NCI-H2029 treated with DMSO at 0.1 percent for 48 hours (cell line): ENCODE data around the gene CCDC27.

Source experiments
- DNase-seq: peaks from one replicate; lab custom pipeline; 2025; lab: John Stamatoyannopoulos, UW

Gene CCDC27

GRCh38 chr1:3759796-3760195, 7.5 kb downstream of the CCDC27 start:
- no peak for DNase-seq

GRCh38 chr1:3761296-3762010, 9.2 kb downstream of the CCDC27 start:
- no peak for DNase-seq

- no peak for DNase-seq
Observed at GRCh38 chr1:3762151-3762872, 10.1 kb downstream of the CCDC27 start.

- no peak for DNase-seq
Observed at GRCh38 chr1:3762873-3763228, 10.6 kb downstream of the CCDC27 start.

GRCh38 chr1:3763351-3764125, 11.3 kb downstream of the CCDC27 start:
- DNase-seq, result no peak

- no peak for DNase-seq
Observed at GRCh38 chr1:3767328-3767925, 15.2 kb downstream of the CCDC27 start.

GRCh38 chr1:3768811-3769390, 16.7 kb downstream of the CCDC27 start:
- no peak for DNase-seq

GRCh38 chr1:3770047-3770765, 18.0 kb downstream of the CCDC27 start:
- no peak for DNase-seq

- DNase-seq, result no peak
Observed at GRCh38 chr1:3771108-3772026, 19.1 kb downstream of the CCDC27 start.

GRCh38 chr1:3772027-3772714, 19.9 kb downstream of the CCDC27 start:
- no peak for DNase-seq

GRCh38 chr1:3772715-3773571, 20.7 kb downstream of the CCDC27 start, which contains the start of gene SMIM1:
Gene SMIM1, plus strand, starts transcription at chr1:3772749. Its CDS starts 2,625 bp downstream, at chr1:3775374.
- DNase-seq, result no peak

GRCh38 chr1:3773572-3774275, 21.5 kb downstream of the CCDC27 start:
- no peak for DNase-seq

GRCh38 chr1:3774276-3774945, 22.2 kb downstream of the CCDC27 start:
- DNase-seq, result no peak

GRCh38 chr1:3774946-3775489, 22.8 kb downstream of the CCDC27 start:
- DNase-seq, result no peak

GRCh38 chr1:3775490-3776230, 23.4 kb downstream of the CCDC27 start:
- no peak for DNase-seq

GRCh38 chr1:3776231-3776961, 24.1 kb downstream of the CCDC27 start:
- DNase-seq, result no peak
